Measurements from ENCODE around the gene ARHGEF1. TPM values are rescaled to one million over a fixed set of nuclear protein-coding genes. Genes with fewer than 3 reads are reported as not detected.
A peak's percentile ranks its signal among the peaks of the same experiment; 100 is the strongest.

ARHGEF1 gene
- total RNA-seq, 6 experiments from 2014 or later: 63.8 to 73.3 (median 68.2) TPM

GRCh38 chr19:41863209-41863931, 19.6 kb upstream of the ARHGEF1 start:
- H3K36me3 Mint-ChIP-seq (ENCODE audit: low read depth): peaks cover 55% of the 10 kb centered on the region
- TF ChIP-seq CTCF (IDR thresholded peaks at IDR 0.05): no peak
- no peak for DNase-seq
- H3K4me3 Mint-ChIP-seq: peak overlapping the region; percentile 99
- peak overlapping the region; percentile 74 for H3K27ac Mint-ChIP-seq
- H3K9me3 Mint-ChIP-seq: no peaks in the 10 kb centered on the region
- peaks cover 53% of the 10 kb centered on the region for H3K4me1 Mint-ChIP-seq (ENCODE audit: low read depth)
- H3K27me3 Mint-ChIP-seq (ENCODE audit: insufficient read depth): peaks cover 20% of the 10 kb centered on the region

- peaks cover 63% of the 10 kb centered on the region for H3K36me3 Mint-ChIP-seq (ENCODE audit: low read depth)
- H3K4me3 Mint-ChIP-seq: peak overlapping the region; percentile 72
- peaks cover 48% of the 10 kb centered on the region for H3K4me1 Mint-ChIP-seq (ENCODE audit: low read depth)
- no peak for TF ChIP-seq CTCF (IDR thresholded peaks at IDR 0.05)
- peaks cover 20% of the 10 kb centered on the region for H3K27me3 Mint-ChIP-seq (ENCODE audit: insufficient read depth)
- H3K27ac Mint-ChIP-seq: peak overlapping the region; percentile 74
- H3K9me3 Mint-ChIP-seq: no peaks in the 10 kb centered on the region
- DNase-seq: no peak
These were observed 18.6 kb upstream of the ARHGEF1 start for GRCh38 chr19:41864374-41864773.

GRCh38 chr19:41866284-41866683, 16.7 kb upstream of the ARHGEF1 start:
- Mint-ChIP-seq H3K27me3 (ENCODE audit: insufficient read depth) (peaks cover 17% of the 10 kb centered on the region), H3K4me1 (ENCODE audit: low read depth) (peaks cover 43% of the 10 kb centered on the region), H3K27ac (peak overlapping the region; percentile 71), H3K4me3 (no peak overlapping the region), H3K9me3 (no peaks in the 10 kb centered on the region), H3K36me3 (ENCODE audit: low read depth) (peaks cover 64% of the 10 kb centered on the region)
- no peak for TF ChIP-seq CTCF (IDR thresholded peaks at IDR 0.05)
- DNase-seq: no peak

- H3K27me3 Mint-ChIP-seq (ENCODE audit: insufficient read depth): peaks cover 31% of the 10 kb centered on the region
- H3K9me3 Mint-ChIP-seq: no peaks in the 10 kb centered on the region
- H3K4me3 Mint-ChIP-seq: no peak overlapping the region; the same call in 1 of the 2 replicates
- no peak for TF ChIP-seq CTCF (IDR thresholded peaks at IDR 0.05)
- DNase-seq: no peak
- peaks cover 22% of the 10 kb centered on the region for H3K4me1 Mint-ChIP-seq (ENCODE audit: low read depth)
- H3K36me3 Mint-ChIP-seq (ENCODE audit: low read depth): peaks cover 48% of the 10 kb centered on the region
- peak overlapping the region; percentile 74 for H3K27ac Mint-ChIP-seq
These were observed 14.6 kb upstream of the ARHGEF1 start for GRCh38 chr19:41868120-41868988.

- Mint-ChIP-seq H3K4me1 (ENCODE audit: low read depth) (peaks cover 16% of the 10 kb centered on the region), H3K9me3 (no peaks in the 10 kb centered on the region), H3K27me3 (ENCODE audit: insufficient read depth) (peaks cover 33% of the 10 kb centered on the region), H3K4me3 (no peak overlapping the region; the same call in 1 of the 2 replicates), H3K27ac (peak overlapping the region; percentile 74; the same call in 1 of the 2 replicates), H3K36me3 (ENCODE audit: low read depth) (peaks cover 44% of the 10 kb centered on the region)
- DNase-seq: no peak
- TF ChIP-seq CTCF (IDR thresholded peaks at IDR 0.05): no peak
These were observed 14.0 kb upstream of the ARHGEF1 start for GRCh38 chr19:41868989-41869300.
